Adrenal gland (tissue), 12 donors: ENCODE results near the gene GXYLT1. TPM values are rescaled to one million over a fixed set of nuclear protein-coding genes. Genes with fewer than 3 reads are reported as not detected.

Experiments used
- DNase-seq, 7 donors: peaks; one replicate each; pipeline ENCODE4 v3.0.0-alpha.2; 2019 to 2020
- H3K27ac ChIP-seq, 5 donors: fragments of 200-600 bp; sonication (generic) in 4 of 5; 1 replicate in 3 of 5; 2 replicates in 2 of 5; pipeline versions ENCODE4 v1.5.1 to v1.8.0; 2016 to 2020; ENCODE audit warnings: mild to moderate bottlenecking in 1 of 5
- H3K27me3 ChIP-seq: fragments of 200-600 bp; 2 replicates; pipeline ENCODE4 v1.8.0; 2021
- H3K36me3 ChIP-seq, 2 donors: fragments of 200-600 bp; replicated peaks in 1 of 2; 1 replicate in 1 of 2; 2 replicates in 1 of 2; pipeline versions ENCODE4 v1.5.1 to v1.8.0; 2018 to 2022
- H3K4me1 ChIP-seq, 2 donors: fragments of 200-600 bp; replicated peaks in 1 of 2; 1 replicate in 1 of 2; 2 replicates in 1 of 2; pipeline versions ENCODE4 v1.5.1 to v1.8.0; 2018 to 2021
- H3K4me3 ChIP-seq, 4 donors: fragments of 200-600 bp; sonication (generic) in 3 of 4; one replicate each; pipeline ENCODE4 v1.5.1; 2016 to 2018
- H3K9me3 ChIP-seq, 3 donors: fragments of 200-600 bp; sonication (generic) in 1 of 3; replicated peaks in 1 of 3; 1 replicate in 2 of 3; 2 replicates in 1 of 3; pipeline versions ENCODE4 v1.5.1 to v1.8.0; 2016 to 2021
- CTCF ChIP-seq, 6 experiments: fragments of 450-650 bp in 4 of 6; fragments of 200-600 bp in 2 of 6; sonication (generic) in 1 of 6; IDR thresholded peaks; 1 replicate in 5 of 6; 2 replicates in 1 of 6; pipeline versions ENCODE4 v1.5.1 to v1.8.0; 2016 to 2021; ENCODE audit warnings: antibody characterized with exemption in 6 of 6, mild to moderate bottlenecking in 2 of 6, moderate library complexity in 1 of 6
- POLR2A ChIP-seq, 2 donors: fragments of 450-650 bp; IDR thresholded peaks; one replicate each; pipeline ENCODE4 v1.6.1; 2017; ENCODE audit warnings: antibody characterized with exemption in 2 of 2, mild to moderate bottlenecking in 2 of 2, moderate library complexity in 1 of 2
- WGBS, 4 donors: extraction: QIAGEN DNeasy Blood & Tissue Kit in 2 of 4; methylation state at CpG; one replicate each; pipeline versions ENCODE4 v1.1.5 to v1.1.7; 2013 to 2017; 5-methylcytosine and 5-hydroxymethylcytosine counted together
- intact Hi-C, 2 donors: fragments of 100-400 bp; cut with DNase I; formaldehyde crosslinking; loops; one replicate each; pipeline versions ENCODE4 v1.14.1 to v1.15.0; 2022 to 2023
- polyA plus RNA-seq, 3 donors: library from polyadenylated mRNA; stranded (reverse); fragments of 200-250 nt in 2 of 3; fragments of 350-450 nt in 1 of 3; fragmentation: Illumina TruSeq in 1 of 3; extraction: RNeasy Lipid Tissue Mini Kit (QIAGEN cat#74804) in 1 of 3; gene quantifications; one replicate each; pipeline ENCODE4 v1.2.3, GENCODE V29; 2013 to 2014
- total RNA-seq, 9 donors: library from RNA; depleted of rRNA in 4 of 9; stranded (reverse); fragments of >200 nt in 4 of 9; fragments of 120-200 nt in 1 of 9; fragmentation: NEBNext Ultra II Directional in 1 of 9; extraction: Animal tissue kit (Norgen Biotek cat#: 25700) in 1 of 9; gene quantifications; one replicate each; pipeline versions ENCODE4 v1.1.0 to v1.2.4, GENCODE V29; 2013 to 2023
- donor health status: healthy with polysubstance abuse.
- donor health status: Bipolar disorder and iron deficiency.
- donor health status: DM: yes; HTN: yes; CAD: no.
- donor health status: DM: no; HTN: no; CAD: no.
- donor health status: DM: no; HTN: no; CAD: no.
- donor health status: DM: yes; HTN: yes; CAD: no.

GXYLT1 gene
- total and polyA plus RNA-seq, 12 donors: 1.6 to 16.0 (median 9.7) TPM

GRCh38 chr12:42180990-42181596 lies 36.4 kb upstream of the GXYLT1 start:
- Histone ChIP-seq H3K27ac (no peak overlapping the region), H3K9me3 (no peaks in the 10 kb centered on the region), H3K4me3 (no peak overlapping the region), H3K4me1 (peaks cover 0 to 5% of the 10 kb centered on the region in 2 donors), H3K27me3 (no peaks in the 10 kb centered on the region), H3K36me3 (peaks cover 0 to 3% of the 10 kb centered on the region in 2 donors)
- no peak for TF ChIP-seq CTCF (IDR thresholded peaks at IDR 0.05)
- no peak for TF ChIP-seq POLR2A (IDR thresholded peaks at IDR 0.05)
- intact Hi-C loops: no loop called here
- WGBS, 4 donors: 65 to 73% (median 68%) methylated on average over 2 of the region's 2 CpGs
- DNase-seq: no peak

GRCh38 chr12:42178101-42178500 lies 33.4 kb upstream of the GXYLT1 start:
- intact Hi-C loops: no loop called here
- Histone ChIP-seq H3K27ac (no peak overlapping the region), H3K4me3 (no peak overlapping the region), H3K27me3 (no peaks in the 10 kb centered on the region), H3K36me3 (peaks cover 0 to 3% of the 10 kb centered on the region in 2 donors), H3K9me3 (no peaks in the 10 kb centered on the region), H3K4me1 (peaks cover 0 to 20% of the 10 kb centered on the region in 2 donors)
- no peak for TF ChIP-seq CTCF (IDR thresholded peaks at IDR 0.05)
- TF ChIP-seq POLR2A (IDR thresholded peaks at IDR 0.05): no peak
- no peak for DNase-seq
- 85 to 95% (median 93%) methylated on average over 2 of the region's 2 CpGs for WGBS, 4 donors

- intact Hi-C loops: no loop called here
- 97 to 100% (median 100%) methylated on average over 1 of the region's 1 CpG for WGBS, 4 donors
- no peaks in the 10 kb centered on the region for H3K27me3 ChIP-seq
Measured at GRCh38 chr12:42174978-42175377, 30.3 kb upstream of the GXYLT1 start.

GRCh38 chr12:42173961-42174521 lies 29.4 kb upstream of the GXYLT1 start:
- Histone ChIP-seq H3K27me3 (no peaks in the 10 kb centered on the region), H3K4me1 (peaks cover 0 to 16% of the 10 kb centered on the region in 2 donors), H3K36me3 (peaks cover 0 to 3% of the 10 kb centered on the region in 2 donors), H3K9me3 (no peaks in the 10 kb centered on the region), H3K27ac (no peak overlapping the region), H3K4me3 (no peak overlapping the region)
- TF ChIP-seq CTCF (IDR thresholded peaks at IDR 0.05) (no peak), POLR2A (IDR thresholded peaks at IDR 0.05) (no peak)
- intact Hi-C loops: no loop called here
- DNase-seq: no peak

More at GRCh38 chr12:42174978-42175377, 30.3 kb upstream of the GXYLT1 start:
- peaks cover 0 to 16% of the 10 kb centered on the region in 2 donors for H3K4me1 ChIP-seq
- no peak overlapping the region for H3K4me3 ChIP-seq
- no peaks in the 10 kb centered on the region for H3K9me3 ChIP-seq
- peaks cover 0 to 3% of the 10 kb centered on the region in 2 donors for H3K36me3 ChIP-seq
- H3K27ac ChIP-seq: no peak overlapping the region
- TF ChIP-seq CTCF (IDR thresholded peaks at IDR 0.05): no peak
- no peak for TF ChIP-seq POLR2A (IDR thresholded peaks at IDR 0.05)
- no peak for DNase-seq
